Fibroblast of villous mesenchyme (primary cell): ENCODE measurements around the gene CDKN1C. TPM values are rescaled to one million over a fixed set of nuclear protein-coding genes. Genes with fewer than 3 reads are reported as not detected.

Experiments used
- DNase-seq: peaks from one replicate; pipeline ENCODE4 v3.0.0-alpha.2; 2010; ENCODE audit warnings: low read depth
- H3K4me3 ChIP-seq: 2 replicates; pipeline ENCODE4 v1.5.1; 2011; ENCODE audit warnings: low read depth, mild to moderate bottlenecking, low read length
- CTCF ChIP-seq: IDR thresholded peaks from 2 replicates; pipeline ENCODE4 v1.5.1; 2012; ENCODE audit warnings: low read depth, mild to moderate bottlenecking, low read length; ENCODE audit not compliant: insufficient read depth
- total RNA-seq: library from RNA; depleted of rRNA; stranded (reverse); fragments of >200 nt; gene quantifications from 2 replicates; pipeline ENCODE4 v1.2.3, GENCODE V29; 2012

Gene CDKN1C
- total RNA-seq, 1 donor: 3.9 TPM

- TF ChIP-seq CTCF: no peak
- DNase-seq: peak; percentile 91
Measured at GRCh38 chr11:2901854-2902783, 16.5 kb upstream of the CDKN1C start.

GRCh38 chr11:2901196-2901796 is 15.7 kb upstream of the CDKN1C start:
- no peak for DNase-seq
- no peak for TF ChIP-seq CTCF
- H3K4me3 ChIP-seq: peak overlapping the region; percentile 71

More at GRCh38 chr11:2901854-2902783, 16.5 kb upstream of the CDKN1C start:
- peak overlapping the region; percentile 71 for H3K4me3 ChIP-seq

GRCh38 chr11:2899080-2899783 is 13.7 kb upstream of the CDKN1C start:
- no peak overlapping the region for H3K4me3 ChIP-seq
- no peak for DNase-seq
- TF ChIP-seq CTCF: no peak

- DNase-seq: peak; percentile 93
- TF ChIP-seq CTCF: no peak
- no peak overlapping the region for H3K4me3 ChIP-seq
Measured at GRCh38 chr11:2898366-2899079, 12.9 kb upstream of the CDKN1C start.

GRCh38 chr11:2897048-2897447 is 11.5 kb upstream of the CDKN1C start:
- no peak for TF ChIP-seq CTCF
- no peak for DNase-seq

GRCh38 chr11:2896047-2896446 is 10.5 kb upstream of the CDKN1C start:
- H3K4me3 ChIP-seq: no peak overlapping the region
- TF ChIP-seq CTCF: no peak
- no peak for DNase-seq

More at GRCh38 chr11:2897048-2897447, 11.5 kb upstream of the CDKN1C start:
- H3K4me3 ChIP-seq: no peak overlapping the region
